ENCODE data around the gene CNR1.

Gene CNR1

GRCh38 chr6:88135578-88136114, 30.5 kb downstream of the CNR1 start:
- H3K4me3 ChIP-seq (ENCODE audit: control insufficient read depth, low read depth, low read length), result no peak overlapping the region
- no peak for DNase-seq (ENCODE audit: low read depth)
- TF ChIP-seq, protein P1, sequence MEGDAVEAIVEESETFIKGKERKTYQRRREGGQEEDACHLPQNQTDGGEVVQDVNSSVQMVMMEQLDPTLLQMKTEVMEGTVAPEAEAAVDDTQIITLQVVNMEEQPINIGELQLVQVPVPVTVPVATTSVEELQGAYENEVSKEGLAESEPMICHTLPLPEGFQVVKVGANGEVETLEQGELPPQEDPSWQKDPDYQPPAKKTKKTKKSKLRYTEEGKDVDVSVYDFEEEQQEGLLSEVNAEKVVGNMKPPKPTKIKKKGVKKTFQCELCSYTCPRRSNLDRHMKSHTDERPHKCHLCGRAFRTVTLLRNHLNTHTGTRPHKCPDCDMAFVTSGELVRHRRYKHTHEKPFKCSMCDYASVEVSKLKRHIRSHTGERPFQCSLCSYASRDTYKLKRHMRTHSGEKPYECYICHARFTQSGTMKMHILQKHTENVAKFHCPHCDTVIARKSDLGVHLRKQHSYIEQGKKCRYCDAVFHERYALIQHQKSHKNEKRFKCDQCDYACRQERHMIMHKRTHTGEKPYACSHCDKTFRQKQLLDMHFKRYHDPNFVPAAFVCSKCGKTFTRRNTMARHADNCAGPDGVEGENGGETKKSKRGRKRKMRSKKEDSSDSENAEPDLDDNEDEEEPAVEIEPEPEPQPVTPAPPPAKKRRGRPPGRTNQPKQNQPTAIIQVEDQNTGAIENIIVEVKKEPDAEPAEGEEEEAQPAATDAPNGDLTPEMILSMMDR (IDR thresholded peaks at IDR 0.05; ENCODE audit: control insufficient read depth, insufficient read depth, low read depth, low read length, missing control alignments), result no peak

DNA sequence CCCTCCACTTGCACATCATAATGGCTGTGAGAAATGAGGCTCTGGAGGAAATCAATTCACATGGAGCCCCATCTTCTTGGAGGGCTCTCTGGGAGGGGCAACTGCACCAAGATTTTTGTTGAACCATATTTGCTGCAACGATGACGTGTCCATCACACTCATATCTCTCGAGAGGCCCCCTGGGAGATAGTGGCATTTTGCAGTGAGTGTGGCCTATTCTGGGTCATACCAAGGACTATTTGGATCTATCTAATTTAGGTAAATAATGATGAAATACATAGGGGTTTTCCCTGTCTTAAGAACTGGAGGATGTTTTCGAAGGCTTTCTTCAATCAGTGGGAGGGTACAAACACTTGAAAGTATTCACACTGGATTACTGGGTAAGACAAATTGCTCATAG, 31.6 kb downstream of the CNR1 start:
- no peak for DNase-seq (ENCODE audit: low read depth)
- TF ChIP-seq, protein P1 (IDR thresholded peaks at IDR 0.05; ENCODE audit: control insufficient read depth, insufficient read depth, low read depth, low read length, missing control alignments), result no peak
- H3K4me3 ChIP-seq (ENCODE audit: control insufficient read depth, low read depth, low read length), result no peak overlapping the region

GRCh38 chr6:88133718-88134117, 32.4 kb downstream of the CNR1 start:
- no peak for DNase-seq (ENCODE audit: low read depth)
- TF ChIP-seq, protein P1 (IDR thresholded peaks at IDR 0.05; ENCODE audit: control insufficient read depth, insufficient read depth, low read depth, low read length, missing control alignments), result no peak
- H3K4me3 ChIP-seq (ENCODE audit: control insufficient read depth, low read depth, low read length), result no peak overlapping the region

- H3K4me3 ChIP-seq (ENCODE audit: control insufficient read depth, low read depth, low read length), result no peak overlapping the region
- DNase-seq (ENCODE audit: low read depth), result no peak
- TF ChIP-seq, protein P1 (IDR thresholded peaks at IDR 0.05; ENCODE audit: control insufficient read depth, insufficient read depth, low read depth, low read length, missing control alignments), result no peak
Observed at GRCh38 chr6:88124925-88125557, 41.1 kb downstream of the CNR1 start.

DNA sequence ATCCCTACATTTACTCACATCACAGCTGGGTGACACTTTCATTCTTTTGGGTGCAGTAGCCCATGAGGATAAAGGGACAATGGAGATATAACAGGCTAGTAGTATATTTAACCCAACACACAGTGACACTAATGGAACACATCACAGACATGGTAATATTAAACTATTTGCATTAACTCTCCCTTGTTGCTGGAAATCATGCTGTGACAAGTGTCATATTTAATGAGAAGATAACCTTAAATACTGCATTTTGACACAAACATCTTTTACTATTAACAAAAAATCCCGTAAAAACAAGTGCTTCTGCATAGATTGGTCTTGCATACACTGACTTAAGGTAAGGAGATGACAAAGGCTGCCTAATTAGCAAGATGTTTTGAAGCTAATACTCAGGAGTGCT, 45.5 kb downstream of the CNR1 start:
- TF ChIP-seq, protein P1 (IDR thresholded peaks at IDR 0.05; ENCODE audit: control insufficient read depth, insufficient read depth, low read depth, low read length, missing control alignments), result no peak
- no peak overlapping the region for H3K4me3 ChIP-seq (ENCODE audit: control insufficient read depth, low read depth, low read length)
- no peak for DNase-seq (ENCODE audit: low read depth)

GRCh38 chr6:88119769-88120168, 46.4 kb downstream of the CNR1 start:
- TF ChIP-seq, protein P1 (IDR thresholded peaks at IDR 0.05; ENCODE audit: control insufficient read depth, insufficient read depth, low read depth, low read length, missing control alignments), result no peak
- no peak overlapping the region for H3K4me3 ChIP-seq (ENCODE audit: control insufficient read depth, low read depth, low read length)
- no peak for DNase-seq (ENCODE audit: low read depth)

Measured in AG09309 (cell line).